Spinal cord (tissue), 10 donors: Measurements from ENCODE around the gene ITGAV. TPM values are rescaled to one million over a fixed set of nuclear protein-coding genes. Genes with fewer than 3 reads are reported as not detected.

Source experiments
- DNase-seq, 6 donors: peaks; one replicate each; pipeline versions ENCODE4 v3.0.0 to v3.0.0-alpha.2; 2013 to 2015; ENCODE audit warnings: low spot score in 6 of 6, low read depth in 4 of 6
- H3K27ac ChIP-seq: one replicate; pipeline ENCODE4 v1.5.1; 2013; ENCODE audit warnings: low read depth, low read length, control low read depth
- H3K27me3 ChIP-seq: one replicate; pipeline ENCODE4 v1.6.1; 2013; ENCODE audit warnings: low read length; ENCODE audit not compliant: control insufficient read depth, insufficient read depth
- H3K36me3 ChIP-seq: one replicate; pipeline ENCODE4 v1.6.1; 2013; ENCODE audit warnings: low read length; ENCODE audit not compliant: control insufficient read depth, insufficient read depth
- H3K4me1 ChIP-seq: one replicate; pipeline ENCODE4 v1.6.1; 2013; ENCODE audit warnings: low read length; ENCODE audit not compliant: control insufficient read depth, insufficient read depth
- H3K4me3 ChIP-seq: one replicate; pipeline ENCODE4 v1.5.1; 2013; ENCODE audit warnings: low read depth, low read length, control low read depth
- H3K9me3 ChIP-seq: one replicate; pipeline ENCODE4 v1.6.1; 2013; ENCODE audit warnings: low read length; ENCODE audit not compliant: control insufficient read depth, insufficient read depth
- WGBS: methylation state at CpG from one replicate; pipeline ENCODE4 v1.1.5; 2013; ENCODE audit warnings: missing lambda C conversion rate; ENCODE audit not compliant: insufficient coverage; 5-methylcytosine and 5-hydroxymethylcytosine counted together
- polyA plus RNA-seq, 2 donors: library from polyadenylated mRNA; unstranded; fragments of 120-200 nt; gene quantifications; one replicate each; pipeline ENCODE4 v1.2.1, GENCODE V29; 2013; ENCODE audit not compliant: insufficient read length in 2 of 2
- total RNA-seq, 2 donors: library from RNA; depleted of rRNA in 1 of 2; stranded (reverse); fragments of 120-200 nt in 1 of 2; fragments of >200 nt in 1 of 2; gene quantifications; one replicate each; pipeline versions ENCODE4 v1.2.3 to v1.2.4, GENCODE V29; 2013 to 2014
- donor health status: healthy.

ITGAV gene
- total and polyA plus RNA-seq, 4 donors, result 42.8 to 146 (median 99.2) TPM

DNA sequence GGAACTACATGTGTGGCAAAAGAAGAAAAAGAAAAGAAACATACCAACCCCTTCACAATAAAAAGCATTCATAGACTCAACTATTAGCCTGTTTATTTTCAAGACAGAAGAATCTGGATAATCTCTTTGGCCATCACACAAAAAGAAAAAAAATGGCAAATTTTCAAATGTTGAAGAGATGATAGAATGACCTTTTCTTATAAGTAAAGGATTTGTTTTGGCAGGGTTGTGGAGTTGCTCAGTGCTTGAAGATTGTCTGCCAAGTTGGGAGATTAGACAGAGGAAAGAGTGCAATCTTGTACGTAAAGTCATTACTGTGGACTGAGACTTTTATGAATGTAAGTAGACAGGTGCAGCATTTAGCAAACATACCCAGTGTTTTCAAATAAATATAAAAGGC is 85.5 kb downstream of the ITGAV start:
- Histone ChIP-seq H3K4me1 (no peaks in the 10 kb centered on the region), H3K36me3 (peaks cover 9% of the 10 kb centered on the region), H3K4me3 (no peak overlapping the region), H3K27me3 (no peaks in the 10 kb centered on the region), H3K9me3 (no peaks in the 10 kb centered on the region), H3K27ac (no peak overlapping the region)
- WGBS, result no CpG with 5 or more reads among the region's 1 CpG
- DNase-seq, result no peak

DNA sequence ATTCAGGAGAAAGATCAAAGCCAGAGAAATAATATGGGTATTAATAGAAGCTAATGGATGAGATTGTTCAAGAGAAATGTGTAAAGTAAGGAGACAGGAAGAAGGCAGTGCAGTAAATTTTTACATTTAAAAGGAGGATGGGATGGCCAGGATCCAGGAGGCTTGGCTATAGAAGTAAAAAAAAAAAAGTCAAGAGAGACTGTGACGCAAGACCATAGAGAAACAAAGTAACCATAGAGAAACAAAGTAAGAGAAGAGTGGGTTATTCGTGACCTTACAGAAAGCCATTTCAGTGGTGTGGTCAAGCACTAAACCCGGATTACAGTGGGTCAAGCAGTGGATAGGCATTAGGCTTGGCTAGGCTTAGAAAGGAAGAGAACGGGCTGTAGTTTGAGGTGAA is 93.5 kb downstream of the ITGAV start:
- Histone ChIP-seq H3K9me3 (no peaks in the 10 kb centered on the region), H3K4me1 (no peaks in the 10 kb centered on the region), H3K36me3 (no peaks in the 10 kb centered on the region), H3K27ac (no peak overlapping the region), H3K4me3 (no peak overlapping the region), H3K27me3 (no peaks in the 10 kb centered on the region)
- 52% methylated on average over 4 of the region's 4 CpGs for WGBS
- no peak for DNase-seq

DNA sequence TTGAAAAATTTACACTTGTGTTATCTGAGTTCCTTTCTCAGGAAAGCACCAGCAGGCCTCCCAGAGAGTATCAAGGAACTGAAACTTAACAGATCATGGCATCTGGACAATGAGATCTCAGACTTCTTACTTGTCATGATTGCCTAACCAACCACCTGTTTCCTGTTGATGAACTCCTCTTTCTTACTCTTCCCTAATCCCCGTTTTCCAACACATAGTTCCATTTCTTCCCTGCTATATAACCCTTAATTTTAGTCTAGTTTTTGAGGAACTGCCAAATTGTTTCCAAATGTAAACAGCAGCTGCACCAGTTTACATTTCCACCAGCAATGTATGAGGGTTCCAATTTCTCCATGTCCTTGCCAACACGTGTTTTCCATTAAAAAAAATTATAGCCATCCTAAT is 98.0 kb downstream of the ITGAV start:
- Histone ChIP-seq H3K27me3 (no peaks in the 10 kb centered on the region), H3K4me3 (no peak overlapping the region), H3K4me1 (no peaks in the 10 kb centered on the region), H3K9me3 (no peaks in the 10 kb centered on the region), H3K36me3 (no peaks in the 10 kb centered on the region), H3K27ac (no peak overlapping the region)
- no peak for DNase-seq
- no CpG with 5 or more reads among the region's 2 CpGs for WGBS

DNA sequence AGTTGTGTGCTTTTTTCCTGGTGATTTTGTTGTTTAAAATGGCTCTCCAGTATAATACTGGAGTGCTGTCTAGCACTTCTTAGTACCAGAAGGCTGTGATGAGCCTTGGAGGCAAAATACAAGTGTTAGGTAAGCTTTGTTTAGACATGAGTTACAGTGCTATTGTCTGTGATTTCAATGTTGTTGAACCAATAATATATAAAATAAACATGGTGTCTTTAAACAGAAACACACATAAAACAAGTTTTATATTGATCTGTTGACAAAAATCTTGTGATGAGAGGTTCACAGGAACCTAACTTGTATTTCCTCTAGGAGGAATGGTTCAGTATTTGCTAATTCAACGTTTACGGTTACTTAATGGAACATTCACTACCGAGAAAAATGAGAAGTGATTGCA is 99.0 kb downstream of the ITGAV start:
- no CpG with 5 or more reads among the region's 3 CpGs for WGBS
- Histone ChIP-seq H3K36me3 (no peaks in the 10 kb centered on the region), H3K4me1 (no peaks in the 10 kb centered on the region), H3K9me3 (no peaks in the 10 kb centered on the region), H3K27ac (no peak overlapping the region), H3K27me3 (no peaks in the 10 kb centered on the region), H3K4me3 (no peak overlapping the region)
- DNase-seq, result no peak

DNA sequence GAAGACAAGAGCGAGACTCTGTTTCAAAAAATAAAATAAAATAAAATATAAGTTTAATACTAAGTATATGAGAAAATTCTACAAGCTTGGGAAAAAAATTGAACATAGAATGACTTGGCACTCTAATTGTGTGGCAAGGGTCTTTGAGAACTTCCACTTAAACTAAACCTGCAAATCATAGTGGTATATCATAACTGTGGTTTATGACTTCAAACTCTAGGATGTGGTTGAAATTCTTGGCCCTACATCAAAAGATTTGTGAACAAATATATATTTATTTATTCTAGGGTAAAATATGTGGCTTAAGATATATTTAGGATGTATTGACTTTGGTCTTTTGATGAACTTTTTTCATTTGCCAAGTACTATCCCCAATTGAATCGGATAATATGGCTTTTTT is 100.9 kb downstream of the ITGAV start:
- Histone ChIP-seq H3K36me3 (no peaks in the 10 kb centered on the region), H3K4me3 (no peak overlapping the region), H3K27me3 (no peaks in the 10 kb centered on the region), H3K27ac (no peak overlapping the region), H3K9me3 (no peaks in the 10 kb centered on the region), H3K4me1 (no peaks in the 10 kb centered on the region)
- DNase-seq, result no peak
- no CpG with 5 or more reads among the region's 2 CpGs for WGBS

GRCh38 chr2:186691231-186691630 is 101.4 kb downstream of the ITGAV start:
- Histone ChIP-seq H3K4me1 (no peaks in the 10 kb centered on the region), H3K4me3 (no peak overlapping the region), H3K27me3 (no peaks in the 10 kb centered on the region), H3K9me3 (no peaks in the 10 kb centered on the region), H3K27ac (no peak overlapping the region), H3K36me3 (no peaks in the 10 kb centered on the region)
- no peak for DNase-seq

- no peaks in the 10 kb centered on the region for H3K27me3 ChIP-seq
- 100% methylated on average over 4 of the region's 5 CpGs for WGBS
- no peaks in the 10 kb centered on the region for H3K9me3 ChIP-seq
- H3K4me3 ChIP-seq, result no peak overlapping the region
- no peak for DNase-seq
- H3K4me1 ChIP-seq, result no peaks in the 10 kb centered on the region
- no peaks in the 10 kb centered on the region for H3K36me3 ChIP-seq
- no peak overlapping the region for H3K27ac ChIP-seq
Observed at GRCh38 chr2:186691900-186692299, 102.0 kb downstream of the ITGAV start.

- Histone ChIP-seq H3K9me3 (no peaks in the 10 kb centered on the region), H3K36me3 (no peaks in the 10 kb centered on the region), H3K27me3 (no peaks in the 10 kb centered on the region), H3K27ac (peak overlapping the region; percentile 95), H3K4me3 (peak overlapping the region; percentile 85), H3K4me1 (no peaks in the 10 kb centered on the region)
- peak in 2 of 6 donors; percentile 22 to 46 for DNase-seq
- WGBS, result 30% methylated on average over 2 of the region's 7 CpGs
Observed at GRCh38 chr2:186693446-186693832, 103.6 kb downstream of the ITGAV start.

DNA sequence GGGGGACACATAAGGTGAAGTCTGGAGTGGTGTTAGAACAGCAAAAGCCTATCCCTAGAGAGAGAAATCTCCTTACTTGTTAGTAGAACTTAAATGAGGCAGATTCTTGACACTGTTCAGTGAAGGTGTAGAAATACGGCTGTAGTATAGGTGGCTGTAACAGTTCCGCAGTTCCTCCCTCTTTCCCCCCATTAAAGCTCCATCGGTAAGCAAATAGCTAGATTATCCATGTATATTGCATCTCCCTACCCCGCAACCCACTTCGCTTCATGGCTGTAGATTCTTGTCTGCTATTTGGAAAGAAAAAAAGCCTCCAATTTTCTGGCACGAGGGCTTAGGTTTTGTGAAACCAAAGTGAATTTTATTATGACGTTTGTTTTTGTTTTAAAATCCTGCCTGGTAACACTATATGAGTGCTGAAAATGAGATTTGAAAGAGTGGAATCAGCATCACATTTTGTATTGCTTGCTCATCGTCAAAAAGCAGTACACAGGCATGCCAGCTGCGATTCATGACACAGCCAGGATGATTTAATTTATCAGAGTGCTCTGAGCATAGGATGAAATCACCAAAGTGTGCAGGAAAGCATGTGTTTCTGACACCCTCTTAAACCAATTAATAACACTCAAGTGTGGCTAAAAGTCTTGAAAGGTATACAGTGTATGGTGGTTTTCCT is 105.4 kb downstream of the ITGAV start:
- H3K4me1 ChIP-seq, result no peaks in the 10 kb centered on the region
- H3K27ac ChIP-seq, result peak overlapping the region; percentile 95
- no peaks in the 10 kb centered on the region for H3K36me3 ChIP-seq
- H3K4me3 ChIP-seq, result peak overlapping the region; percentile 85
- peak in 4 of 6 donors; percentile 32 to 84 (median 63) for DNase-seq
- no peaks in the 10 kb centered on the region for H3K27me3 ChIP-seq
- 9% methylated on average over 4 of the region's 9 CpGs for WGBS
- H3K9me3 ChIP-seq, result no peaks in the 10 kb centered on the region

DNA sequence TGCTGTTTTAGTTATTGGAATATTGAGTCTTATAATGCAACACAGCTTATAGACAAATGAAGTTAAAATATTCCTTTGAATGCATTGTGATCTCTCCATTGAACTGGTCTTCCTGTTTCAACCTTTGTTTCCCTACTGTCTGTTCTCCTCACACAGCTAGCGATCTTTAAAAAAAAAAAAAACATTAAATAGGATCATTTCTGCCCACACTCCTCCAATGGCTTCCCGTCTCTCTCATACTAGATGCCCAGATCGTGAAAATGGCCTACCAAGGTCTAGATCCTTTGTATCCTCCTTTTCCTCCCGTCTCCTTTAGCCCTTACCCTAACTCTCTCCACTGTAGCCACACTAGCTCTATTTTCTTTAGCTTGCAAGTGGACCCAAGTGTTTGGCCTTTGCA is 106.4 kb downstream of the ITGAV start:
- Histone ChIP-seq H3K4me1 (no peaks in the 10 kb centered on the region), H3K36me3 (no peaks in the 10 kb centered on the region), H3K4me3 (peak overlapping the region; percentile 85), H3K27ac (no peak overlapping the region), H3K27me3 (no peaks in the 10 kb centered on the region), H3K9me3 (no peaks in the 10 kb centered on the region)
- DNase-seq, result peak in 2 of 6 donors; percentile 31 to 42
- WGBS, result 61% methylated on average over 4 of the region's 4 CpGs
